ENCODE data around the gene CA14. TPM values are rescaled to one million over a fixed set of nuclear protein-coding genes. Genes with fewer than 3 reads are reported as not detected.

Gene CA14
- total RNA-seq, 1 donor from 2014 or later: 13.1 TPM

DNA sequence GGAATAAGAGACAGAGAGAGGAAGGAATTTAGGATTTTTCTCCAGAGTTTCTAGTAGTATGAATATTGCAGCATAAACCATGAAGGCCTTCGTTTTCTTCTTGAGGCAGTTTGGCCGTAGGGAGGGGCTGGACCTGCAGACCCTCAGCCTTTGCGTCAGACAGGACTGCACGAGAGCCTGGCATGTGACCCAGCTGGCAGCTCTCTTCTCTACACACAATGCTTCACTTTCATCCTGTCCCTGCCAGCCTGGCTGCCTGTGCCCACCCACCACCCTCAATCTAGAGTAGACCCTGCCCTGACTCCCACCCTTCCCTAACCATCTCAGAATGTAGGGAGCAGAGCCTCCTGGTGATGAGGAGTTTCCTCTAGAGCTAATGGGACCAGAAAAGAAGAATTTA is 1.6 kb downstream of the CA14 start:
- Mint-ChIP-seq H3K4me1 (ENCODE audit: low read depth) (peaks cover 53% of the 10 kb centered on the region), H3K27ac (peak overlapping the region; percentile 94), H3K27me3 (no peaks in the 10 kb centered on the region), H3K9me3 (ENCODE audit: low read depth) (no peaks in the 10 kb centered on the region), H3K4me3 (ENCODE audit: low read depth) (peak overlapping the region; percentile 69), H3K36me3 (ENCODE audit: insufficient read depth) (no peaks in the 10 kb centered on the region)
- DNase-seq (ENCODE audit: low spot score, unreplicated experiment): no peak
- TF ChIP-seq, protein P1, sequence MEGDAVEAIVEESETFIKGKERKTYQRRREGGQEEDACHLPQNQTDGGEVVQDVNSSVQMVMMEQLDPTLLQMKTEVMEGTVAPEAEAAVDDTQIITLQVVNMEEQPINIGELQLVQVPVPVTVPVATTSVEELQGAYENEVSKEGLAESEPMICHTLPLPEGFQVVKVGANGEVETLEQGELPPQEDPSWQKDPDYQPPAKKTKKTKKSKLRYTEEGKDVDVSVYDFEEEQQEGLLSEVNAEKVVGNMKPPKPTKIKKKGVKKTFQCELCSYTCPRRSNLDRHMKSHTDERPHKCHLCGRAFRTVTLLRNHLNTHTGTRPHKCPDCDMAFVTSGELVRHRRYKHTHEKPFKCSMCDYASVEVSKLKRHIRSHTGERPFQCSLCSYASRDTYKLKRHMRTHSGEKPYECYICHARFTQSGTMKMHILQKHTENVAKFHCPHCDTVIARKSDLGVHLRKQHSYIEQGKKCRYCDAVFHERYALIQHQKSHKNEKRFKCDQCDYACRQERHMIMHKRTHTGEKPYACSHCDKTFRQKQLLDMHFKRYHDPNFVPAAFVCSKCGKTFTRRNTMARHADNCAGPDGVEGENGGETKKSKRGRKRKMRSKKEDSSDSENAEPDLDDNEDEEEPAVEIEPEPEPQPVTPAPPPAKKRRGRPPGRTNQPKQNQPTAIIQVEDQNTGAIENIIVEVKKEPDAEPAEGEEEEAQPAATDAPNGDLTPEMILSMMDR (IDR thresholded peaks at IDR 0.05; ENCODE audit: unreplicated experiment): no peak

DNA sequence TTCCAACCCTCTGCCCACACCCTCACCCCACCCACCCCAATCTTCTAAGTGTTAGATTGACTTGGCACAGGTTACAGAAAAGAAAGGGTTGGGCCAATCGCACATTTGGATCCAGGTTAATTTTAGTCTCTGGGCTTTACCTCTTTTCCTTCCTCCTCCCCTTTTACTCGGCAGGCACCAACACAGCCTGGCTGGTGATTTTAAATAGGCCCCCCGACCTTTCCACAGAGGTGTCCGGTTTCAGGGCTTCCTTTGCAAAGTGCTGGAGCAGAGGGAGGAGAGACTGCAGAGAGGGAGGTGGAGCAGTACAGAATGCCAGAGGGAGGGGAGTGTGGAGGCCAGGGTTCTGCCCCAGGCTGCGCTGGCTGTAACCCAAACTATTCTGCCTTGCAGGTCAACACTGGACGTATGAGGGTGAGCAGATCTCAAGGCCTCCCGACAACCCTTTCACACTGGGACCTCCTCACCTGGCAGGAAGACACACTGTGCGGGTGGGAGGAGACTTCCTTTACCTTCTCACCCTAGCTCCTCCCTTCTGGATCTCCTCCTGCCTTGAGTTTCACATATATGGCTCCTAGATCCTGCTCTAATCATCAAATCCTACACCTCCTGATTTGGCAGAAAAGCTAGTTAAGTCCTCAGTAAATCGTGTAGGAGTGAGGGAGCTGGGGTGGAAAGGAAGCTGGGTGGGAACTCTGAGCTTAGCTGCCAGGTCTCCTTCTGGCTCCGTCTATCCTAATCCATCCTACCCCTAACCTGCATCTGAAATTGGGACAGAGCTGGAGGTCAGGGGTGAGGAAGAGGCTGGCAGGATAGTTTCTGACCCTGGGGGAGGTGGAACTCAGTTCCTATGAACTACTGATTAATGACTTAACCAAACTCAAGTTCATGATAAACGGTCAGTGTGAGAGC is 2.4 kb downstream of the CA14 start:
- H3K27me3 Mint-ChIP-seq: no peaks in the 10 kb centered on the region
- peak overlapping the region; percentile 69 for H3K4me3 Mint-ChIP-seq (ENCODE audit: low read depth)
- H3K9me3 Mint-ChIP-seq (ENCODE audit: low read depth): no peaks in the 10 kb centered on the region
- no peaks in the 10 kb centered on the region for H3K36me3 Mint-ChIP-seq (ENCODE audit: insufficient read depth)
- H3K4me1 Mint-ChIP-seq (ENCODE audit: low read depth): peaks cover 53% of the 10 kb centered on the region
- peak overlapping the region; percentile 94 for H3K27ac Mint-ChIP-seq
- TF ChIP-seq, protein P1 (IDR thresholded peaks at IDR 0.05; ENCODE audit: unreplicated experiment): no peak
- no peak for DNase-seq (ENCODE audit: low spot score, unreplicated experiment)

DNA sequence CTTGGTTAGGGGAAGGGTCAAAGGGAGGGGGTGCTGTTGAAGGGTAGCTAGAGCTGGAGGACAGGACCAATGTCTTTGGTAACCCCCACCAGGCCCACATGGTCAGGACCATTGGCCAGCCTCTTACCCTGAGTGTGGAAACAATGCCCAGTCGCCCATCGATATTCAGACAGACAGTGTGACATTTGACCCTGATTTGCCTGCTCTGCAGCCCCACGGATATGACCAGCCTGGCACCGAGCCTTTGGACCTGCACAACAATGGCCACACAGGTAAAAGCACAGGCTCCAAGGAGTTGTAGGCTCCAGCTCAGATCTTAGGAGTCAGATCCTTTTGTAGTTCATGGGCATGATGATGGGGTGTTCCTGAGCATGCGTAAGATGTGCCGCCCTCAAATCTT is 3.8 kb downstream of the CA14 start:
- TF ChIP-seq, protein P1 (IDR thresholded peaks at IDR 0.05; ENCODE audit: unreplicated experiment): no peak
- no peak overlapping the region for H3K4me3 Mint-ChIP-seq (ENCODE audit: low read depth)
- H3K4me1 Mint-ChIP-seq (ENCODE audit: low read depth): peaks cover 44% of the 10 kb centered on the region
- peaks cover 4% of the 10 kb centered on the region for H3K36me3 Mint-ChIP-seq (ENCODE audit: insufficient read depth)
- H3K27me3 Mint-ChIP-seq: no peaks in the 10 kb centered on the region
- no peaks in the 10 kb centered on the region for H3K9me3 Mint-ChIP-seq (ENCODE audit: low read depth)
- no peak overlapping the region for H3K27ac Mint-ChIP-seq
- DNase-seq (ENCODE audit: low spot score, unreplicated experiment): no peak

DNA sequence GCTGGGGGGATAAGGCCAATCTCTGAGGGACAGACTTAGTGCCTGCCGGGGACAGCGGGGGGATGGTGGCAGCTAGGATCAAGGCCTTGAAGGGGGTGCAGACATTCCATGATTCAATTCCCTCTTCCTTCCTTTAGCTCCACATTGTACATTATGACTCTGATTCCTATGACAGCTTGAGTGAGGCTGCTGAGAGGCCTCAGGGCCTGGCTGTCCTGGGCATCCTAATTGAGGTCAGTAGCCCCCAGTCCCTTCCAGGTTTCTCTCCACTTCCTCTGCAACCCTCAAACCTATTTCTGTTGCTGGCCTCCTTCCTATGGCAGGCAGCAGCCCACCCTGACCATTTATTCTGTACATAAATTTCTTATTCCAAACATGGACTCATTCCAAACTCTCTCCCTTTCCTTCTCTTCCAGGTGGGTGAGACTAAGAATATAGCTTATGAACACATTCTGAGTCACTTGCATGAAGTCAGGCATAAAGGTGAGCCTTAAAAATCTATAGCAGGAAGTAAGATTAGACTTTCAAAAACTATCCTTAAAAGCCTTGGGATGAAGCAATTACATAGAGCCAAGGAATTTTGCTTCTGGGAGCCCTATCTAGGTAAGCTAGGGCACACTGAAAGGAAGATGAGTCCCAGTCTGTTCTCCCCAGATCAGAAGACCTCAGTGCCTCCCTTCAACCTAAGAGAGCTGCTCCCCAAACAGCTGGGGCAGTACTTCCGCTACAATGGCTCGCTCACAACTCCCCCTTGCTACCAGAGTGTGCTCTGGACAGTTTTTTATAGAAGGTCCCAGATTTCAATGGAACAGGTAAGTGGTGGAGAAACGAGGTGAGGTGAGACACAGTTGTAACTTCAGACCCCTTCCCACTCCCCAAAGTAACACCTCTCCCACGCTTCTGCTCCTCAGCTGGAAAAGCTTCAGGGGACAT is 5.1 kb downstream of the CA14 start:
- H3K27ac Mint-ChIP-seq: peak overlapping the region; percentile 51
- TF ChIP-seq, protein P1 (IDR thresholded peaks at IDR 0.05; ENCODE audit: unreplicated experiment): no peak
- H3K9me3 Mint-ChIP-seq (ENCODE audit: low read depth): no peaks in the 10 kb centered on the region
- no peak for DNase-seq (ENCODE audit: low spot score, unreplicated experiment)
- no peak overlapping the region for H3K4me3 Mint-ChIP-seq (ENCODE audit: low read depth)
- no peaks in the 10 kb centered on the region for H3K27me3 Mint-ChIP-seq
- peaks cover 38% of the 10 kb centered on the region for H3K4me1 Mint-ChIP-seq (ENCODE audit: low read depth)
- H3K36me3 Mint-ChIP-seq (ENCODE audit: insufficient read depth): peaks cover 6% of the 10 kb centered on the region

DNA sequence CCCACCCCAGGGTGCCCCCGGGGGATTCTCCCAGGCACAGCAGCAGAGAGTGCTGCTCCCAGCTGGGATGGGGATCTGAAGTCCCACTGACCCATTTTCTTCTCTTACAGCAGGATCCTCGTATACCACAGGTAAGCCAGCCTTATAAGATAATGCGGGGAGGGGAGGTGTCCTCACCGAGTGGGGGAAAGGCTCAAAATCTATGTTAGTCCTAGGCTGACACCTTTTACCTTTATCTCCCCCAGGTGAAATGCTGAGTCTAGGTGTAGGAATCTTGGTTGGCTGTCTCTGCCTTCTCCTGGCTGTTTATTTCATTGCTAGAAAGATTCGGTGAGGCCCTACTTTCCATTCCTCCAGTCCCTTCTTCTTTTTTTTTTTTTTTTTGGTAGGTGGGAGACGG is 6.0 kb downstream of the CA14 start:
- TF ChIP-seq, protein P1 (IDR thresholded peaks at IDR 0.05; ENCODE audit: unreplicated experiment): no peak
- DNase-seq (ENCODE audit: low spot score, unreplicated experiment): no peak
- Mint-ChIP-seq H3K4me1 (ENCODE audit: low read depth) (peaks cover 37% of the 10 kb centered on the region), H3K27ac (no peak overlapping the region), H3K27me3 (no peaks in the 10 kb centered on the region), H3K9me3 (ENCODE audit: low read depth) (no peaks in the 10 kb centered on the region), H3K36me3 (ENCODE audit: insufficient read depth) (peaks cover 6% of the 10 kb centered on the region), H3K4me3 (ENCODE audit: low read depth) (no peak overlapping the region)

All from progenitor cell of endocrine pancreas (in vitro differentiated cells).